Iris pigment epithelial cell (primary cell): ENCODE measurements around the gene PCDHB16.

ENCODE experiments used
- DNase-seq: peaks from one replicate; pipeline ENCODE4 v3.0.0-alpha.2; 2011; ENCODE audit warnings: low read depth

The PCDHB16 gene

GRCh38 chr5:141234109-141234667 lies 52.0 kb downstream of the PCDHB16 start:
- no peak for DNase-seq
